Stimulated activated naive CD4-positive, alpha-beta T cell (primary cell): ENCODE data around the gene TMEM145.
"Not testable (repeated sequence)": the region's sequence is repeated elsewhere in the genome, so short reads cannot be mapped to it uniquely, and the experiment has no call there.

Experiments used
- DNase-seq, 6 experiments: peaks; one replicate each; lab custom pipeline; 2025; lab: John Stamatoyannopoulos, UW

The TMEM145 gene

GRCh38 chr19:42313840-42314755 lies 989 bp downstream of the TMEM145 start:
- no peak for DNase-seq

GRCh38 chr19:42315024-42315423 lies 1.9 kb downstream of the TMEM145 start:
- no peak for DNase-seq

GRCh38 chr19:42316223-42317211 lies 3.4 kb downstream of the TMEM145 start:
- DNase-seq, result no peak

GRCh38 chr19:42317535-42317934 lies 4.4 kb downstream of the TMEM145 start:
- no peak for DNase-seq

GRCh38 chr19:42322305-42322704 lies 9.2 kb downstream of the TMEM145 start:
- no peak for DNase-seq

GRCh38 chr19:42323473-42323851 lies 10.4 kb downstream of the TMEM145 start:
- no peak for DNase-seq

- DNase-seq, result peak in 3 of 6 experiments; percentile 9 to 30 (median 18)
Observed at GRCh38 chr19:42323852-42324654, 10.9 kb downstream of the TMEM145 start.

- DNase-seq, result no peak
Observed at GRCh38 chr19:42324655-42325307, 11.7 kb downstream of the TMEM145 start.

GRCh38 chr19:42325308-42325895 lies 12.3 kb downstream of the TMEM145 start, which contains the start of gene MEGF8:
Gene MEGF8, plus strand, starts transcription at chr19:42325635. Its CDS starts 609 bp downstream, at chr19:42326244.
- DNase-seq, result peak; percentile 92 to 98 (median 96)

- DNase-seq, result peak in 5 of 6 experiments; percentile 16 to 57 (median 48)
Observed at GRCh38 chr19:42325896-42326771, 13.0 kb downstream of the TMEM145 start.

- DNase-seq, result no peak
Observed at GRCh38 chr19:42326969-42327368, 13.9 kb downstream of the TMEM145 start.

GRCh38 chr19:42327381-42327780 lies 14.3 kb downstream of the TMEM145 start:
- no peak for DNase-seq

GRCh38 chr19:42328106-42328505 lies 15.0 kb downstream of the TMEM145 start:
- DNase-seq, result no peak

GRCh38 chr19:42328854-42329253 lies 15.7 kb downstream of the TMEM145 start:
- no peak for DNase-seq

- no peak for DNase-seq
Observed at GRCh38 chr19:42330241-42330711, 17.2 kb downstream of the TMEM145 start.

- DNase-seq, result not testable (repeated sequence)
Observed at GRCh38 chr19:42331333-42331732, 18.2 kb downstream of the TMEM145 start.

GRCh38 chr19:42332059-42332458 lies 18.9 kb downstream of the TMEM145 start:
- no peak for DNase-seq

- no peak for DNase-seq
Observed at GRCh38 chr19:42333018-42333417, 19.9 kb downstream of the TMEM145 start.

- no peak for DNase-seq
Observed at GRCh38 chr19:42333975-42334696, 21.0 kb downstream of the TMEM145 start.
